ENCODE measurements around the gene SGCA. TPM values are rescaled to one million over a fixed set of nuclear protein-coding genes. Genes with fewer than 3 reads are reported as not detected.

SGCA gene
- total RNA-seq, 1 donor from 2014 or later, result not detected

- no peak for DNase-seq (ENCODE audit: extremely low read depth, low read depth, low spot score)
These were observed 739 bp upstream of the SGCA start for GRCh38 chr17:50165066-50165465.

- DNase-seq (ENCODE audit: extremely low read depth, low read depth, low spot score), result no peak
These were observed 339 bp upstream of the SGCA start for GRCh38 chr17:50165466-50165865.

GRCh38 chr17:50166518-50167181 is 845 bp downstream of the SGCA start:
- no peak for DNase-seq (ENCODE audit: extremely low read depth, low read depth, low spot score)

DNA sequence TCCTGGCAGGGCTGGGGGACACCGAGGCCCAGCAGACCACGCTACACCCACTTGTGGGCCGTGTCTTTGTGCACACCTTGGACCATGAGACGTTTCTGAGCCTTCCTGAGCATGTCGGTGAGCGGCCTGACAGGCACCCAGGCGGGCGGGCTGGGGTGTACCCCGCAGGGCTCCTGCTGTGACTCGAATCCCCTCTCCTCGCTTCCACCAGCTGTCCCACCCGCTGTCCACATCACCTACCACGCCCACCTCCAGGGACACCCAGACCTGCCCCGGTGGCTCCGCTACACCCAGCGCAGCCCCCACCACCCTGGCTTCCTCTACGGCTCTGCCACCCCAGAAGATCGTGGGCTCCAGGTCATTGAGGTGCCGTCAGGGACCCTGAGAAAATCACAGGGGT is 1.6 kb downstream of the SGCA start:
- DNase-seq (ENCODE audit: extremely low read depth, low read depth, low spot score), result no peak

GRCh38 chr17:50168319-50168718 is 2.5 kb downstream of the SGCA start:
- DNase-seq (ENCODE audit: extremely low read depth, low read depth, low spot score), result no peak

- DNase-seq (ENCODE audit: extremely low read depth, low read depth, low spot score), result no peak
These were observed 3.4 kb downstream of the SGCA start for GRCh38 chr17:50169121-50169764.

GRCh38 chr17:50169881-50170459 is 4.2 kb downstream of the SGCA start:
- no peak for DNase-seq (ENCODE audit: extremely low read depth, low read depth, low spot score)

DNA sequence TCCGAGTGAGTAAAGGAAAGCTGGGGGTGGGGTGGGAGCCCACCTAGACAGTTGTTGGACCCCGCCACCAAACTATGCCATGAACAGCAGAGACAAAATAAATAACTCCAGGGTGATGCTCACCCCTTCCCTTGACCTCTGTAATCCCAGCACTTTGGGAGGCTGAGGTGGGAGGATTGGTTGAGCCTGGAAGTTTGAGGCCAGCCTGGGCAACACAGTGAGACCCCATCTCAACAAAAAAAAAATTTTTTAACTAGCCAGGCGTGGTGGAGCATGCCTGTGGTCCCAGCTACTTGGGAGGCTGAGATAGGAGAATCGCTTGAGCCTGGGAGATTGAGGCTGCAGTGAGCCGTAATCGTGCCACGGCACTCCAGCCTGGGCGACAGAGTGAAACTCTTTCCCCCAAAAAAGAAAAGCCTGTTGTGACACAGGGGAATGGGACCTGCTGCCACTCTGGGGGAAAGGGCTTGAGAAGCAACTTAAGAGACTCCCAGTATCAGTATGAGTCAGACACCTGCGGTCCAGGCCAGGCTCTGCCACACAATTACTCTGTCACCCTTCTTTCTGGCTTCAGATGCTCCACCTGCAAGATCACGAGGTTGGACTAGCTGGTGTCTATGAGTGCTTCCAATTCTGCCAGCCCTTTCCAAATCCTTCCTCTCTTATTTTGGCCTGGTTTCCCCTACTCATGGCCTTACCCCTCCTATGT is 5.0 kb downstream of the SGCA start:
- DNase-seq (ENCODE audit: extremely low read depth, low read depth, low spot score), result no peak

DNA sequence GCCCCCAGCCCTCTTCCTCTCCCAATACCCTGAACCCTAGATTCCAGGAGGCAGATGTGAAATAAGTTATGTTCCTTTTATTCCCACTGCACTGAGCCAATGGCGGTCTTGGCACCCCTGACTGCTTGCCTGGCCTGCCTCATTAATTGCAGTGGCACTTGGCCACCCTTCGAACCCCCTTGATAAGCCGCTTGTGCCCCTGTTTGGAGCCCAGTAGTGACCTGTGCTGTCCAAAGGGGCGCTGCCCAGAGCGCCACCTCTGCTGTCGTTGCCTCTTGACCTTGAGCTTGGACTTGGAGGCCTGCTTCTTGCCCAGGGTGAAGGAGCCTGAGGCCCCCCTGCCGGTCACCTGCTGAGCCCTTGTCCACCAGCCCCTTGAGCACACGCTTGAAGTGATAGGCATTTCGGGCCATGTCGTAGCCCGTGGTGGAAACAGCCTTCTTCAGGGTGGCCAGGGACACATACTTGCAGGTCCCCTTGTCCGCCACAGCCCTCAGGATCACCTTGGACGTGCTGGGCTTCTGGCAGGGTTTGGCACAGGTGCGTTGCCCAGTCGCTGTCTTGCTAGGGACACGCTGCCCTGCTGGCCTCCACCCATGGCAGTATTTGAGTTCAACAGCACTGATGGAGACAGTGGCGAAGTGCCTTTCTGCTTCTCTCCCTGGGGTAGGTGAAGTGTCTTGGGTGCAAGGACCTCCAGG is 5.7 kb downstream of the SGCA start:
- DNase-seq (ENCODE audit: extremely low read depth, low read depth, low spot score), result no peak

DNA sequence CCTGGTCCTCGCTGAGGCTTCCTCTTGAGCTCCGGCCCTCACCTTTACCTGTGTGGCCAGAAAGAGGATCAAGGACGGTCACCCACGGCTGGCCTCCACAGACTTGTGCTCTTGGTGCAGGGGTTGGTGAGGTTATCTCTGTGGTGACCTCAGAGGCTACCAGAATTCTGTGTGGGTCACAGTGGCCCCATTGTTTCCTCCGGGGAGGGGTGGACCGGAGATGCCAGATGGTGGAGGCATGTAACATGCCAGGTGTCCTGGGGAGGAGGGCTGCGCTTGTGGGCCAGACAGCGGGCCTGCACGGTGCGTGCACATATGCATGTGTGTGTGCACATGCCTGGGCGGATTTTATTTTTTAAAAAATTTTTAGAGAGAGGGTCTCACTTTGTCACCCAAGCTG is 6.3 kb downstream of the SGCA start:
- no peak for DNase-seq (ENCODE audit: extremely low read depth, low read depth, low spot score)

GRCh38 chr17:50172936-50173334 is 7.1 kb downstream of the SGCA start:
- no peak for DNase-seq (ENCODE audit: extremely low read depth, low read depth, low spot score)

DNA sequence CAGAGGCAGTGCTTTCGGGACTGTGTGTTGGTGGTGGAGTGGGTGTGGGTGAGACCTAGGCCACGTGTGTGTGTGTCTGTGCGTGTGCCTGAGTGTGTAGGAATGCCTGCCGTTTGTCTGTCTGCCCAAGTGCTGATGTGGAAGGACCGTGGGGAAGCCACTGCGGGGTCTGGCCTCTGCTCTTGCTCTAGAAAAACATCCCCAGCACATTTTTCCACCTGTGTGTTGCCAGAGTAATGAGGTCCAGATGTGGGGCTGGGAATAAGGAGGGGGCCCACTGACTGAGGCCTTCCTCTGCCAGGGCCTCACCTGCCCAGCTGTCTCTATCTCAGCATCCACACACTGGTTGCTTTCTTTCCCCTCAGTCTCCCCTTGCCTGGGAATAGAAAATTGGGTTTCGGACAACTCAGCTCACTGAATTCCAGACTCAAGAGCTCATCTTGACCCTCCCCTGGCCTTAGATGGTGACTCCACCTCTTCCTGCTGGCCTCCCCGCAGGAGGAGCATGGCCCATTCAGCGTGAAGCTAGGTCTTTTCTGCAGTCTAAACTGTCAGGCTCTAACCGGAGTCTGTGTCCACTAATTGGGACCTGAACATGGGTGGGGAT is 7.6 kb downstream of the SGCA start:
- no peak for DNase-seq (ENCODE audit: extremely low read depth, low read depth, low spot score)

DNA sequence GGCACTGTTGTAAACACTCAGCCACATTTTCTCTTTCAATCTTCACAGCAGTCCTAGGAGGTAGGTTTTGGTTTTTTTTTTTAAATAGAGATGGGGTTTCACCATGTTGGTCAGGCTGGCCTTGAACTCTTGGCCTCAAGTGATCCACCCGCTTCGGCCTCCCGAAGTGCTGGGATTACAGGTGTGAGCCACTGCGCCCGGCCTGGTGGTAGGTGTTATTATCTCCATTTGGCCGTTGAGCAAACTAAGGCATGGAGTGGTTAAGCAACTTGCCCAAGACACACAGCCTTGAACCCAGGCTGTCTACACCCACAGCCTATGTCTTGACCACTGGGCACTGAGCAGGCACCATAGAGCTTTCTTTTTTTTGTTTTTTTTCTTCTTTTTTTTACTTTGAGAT is 8.6 kb downstream of the SGCA start:
- DNase-seq (ENCODE audit: extremely low read depth, low read depth, low spot score), result no peak

- no peak for DNase-seq (ENCODE audit: extremely low read depth, low read depth, low spot score)
These were observed 9.4 kb downstream of the SGCA start for GRCh38 chr17:50175035-50175807.

GRCh38 chr17:50176559-50177357 is 11.0 kb downstream of the SGCA start:
- DNase-seq (ENCODE audit: extremely low read depth, low read depth, low spot score), result no peak

DNA sequence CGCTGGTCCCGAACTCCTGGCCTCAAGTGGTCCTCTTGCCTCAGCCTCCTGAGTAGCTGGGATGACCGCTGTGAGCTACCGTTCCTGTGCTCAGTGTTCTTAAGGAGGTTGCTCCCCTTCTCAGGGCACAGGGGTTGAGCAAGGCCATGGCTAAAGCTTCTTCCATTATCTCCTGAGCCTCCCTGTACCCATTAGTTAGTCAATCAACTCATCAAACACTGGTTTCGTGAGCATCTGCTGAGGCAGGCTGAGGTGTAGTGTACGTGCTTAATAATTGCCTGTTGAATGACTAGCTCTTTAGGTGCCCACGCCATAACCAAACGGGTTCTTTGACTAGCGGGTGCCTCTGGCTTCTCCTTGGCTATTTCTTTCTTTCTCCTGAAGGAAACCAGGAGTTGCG is 11.7 kb downstream of the SGCA start:
- DNase-seq (ENCODE audit: extremely low read depth, low read depth, low spot score), result no peak

- no peak for DNase-seq (ENCODE audit: extremely low read depth, low read depth, low spot score)
These were observed 12.4 kb downstream of the SGCA start for GRCh38 chr17:50177983-50178834.

DNA sequence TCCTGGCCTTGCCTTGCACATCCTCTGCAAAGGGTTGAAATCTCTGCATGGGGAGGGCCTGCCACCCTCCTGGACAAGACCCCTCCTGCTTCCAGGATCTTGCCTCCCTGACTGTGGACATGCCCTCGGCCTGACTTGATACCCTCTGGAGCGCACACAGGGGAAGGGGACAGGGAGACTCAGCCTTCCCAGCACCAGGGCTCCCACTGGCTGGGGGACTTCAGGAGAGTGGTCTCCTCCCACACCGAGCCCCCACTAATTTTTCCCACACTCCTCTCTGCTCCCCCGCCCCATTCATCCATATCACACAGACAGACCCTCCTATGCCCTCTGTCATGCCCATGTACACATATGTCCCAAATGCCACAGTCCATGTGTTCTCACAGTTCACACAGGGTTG is 14.3 kb downstream of the SGCA start:
- DNase-seq (ENCODE audit: extremely low read depth, low read depth, low spot score), result no peak
